Psoas muscle (tissue), 8 donors: ENCODE data around the gene FRMPD4. TPM values are rescaled to one million over a fixed set of nuclear protein-coding genes. Genes with fewer than 3 reads are reported as not detected.

Experiments used
- ATAC-seq, 4 donors: fragments of 200-7000 bp; cut with Tn5 transposase; one replicate each; pipeline ENCODE4 v1.9.1; 2020; ENCODE audit warnings: moderate library complexity in 3 of 4, mild to moderate bottlenecking in 2 of 4
- DNase-seq, 2 donors: peaks; one replicate each; pipeline ENCODE4 v3.0.0-alpha.2; 2020
- H3K27ac ChIP-seq: fragments of 200-600 bp; one replicate; pipeline ENCODE4 v1.8.0; 2022
- H3K27me3 ChIP-seq, 3 donors: fragments of 200-600 bp in 1 of 3; one replicate each; pipeline versions ENCODE4 v1.6.1 to v1.8.0; 2013 to 2022; ENCODE audit warnings: low read length in 2 of 3, mild to moderate bottlenecking in 2 of 3, moderate library complexity in 1 of 3; ENCODE audit not compliant: insufficient read depth in 3 of 3
- H3K36me3 ChIP-seq, 2 donors: fragments of 200-600 bp in 1 of 2; one replicate each; pipeline versions ENCODE4 v1.6.1 to v1.8.0; 2013 to 2022; ENCODE audit warnings: low read depth in 1 of 2, mild to moderate bottlenecking in 1 of 2, moderate library complexity in 1 of 2; ENCODE audit not compliant: insufficient read depth in 1 of 2
- H3K4me1 ChIP-seq: fragments of 200-600 bp; one replicate; pipeline ENCODE4 v1.8.0; 2022
- H3K4me3 ChIP-seq: fragments of 200-600 bp; one replicate; pipeline ENCODE4 v1.8.0; 2022; ENCODE audit warnings: mild to moderate bottlenecking
- H3K9me3 ChIP-seq: fragments of 200-600 bp; one replicate; pipeline ENCODE4 v1.8.0; 2022
- WGBS, 3 donors: extraction: QIAGEN DNeasy Blood & Tissue Kit; methylation state at CpG; one replicate each; pipeline versions ENCODE4 v1.1.6 to v1.1.7; 2013; 5-methylcytosine and 5-hydroxymethylcytosine counted together
- intact Hi-C, 2 donors: fragments of 100-400 bp; cut with DNase I; formaldehyde crosslinking; loops; one replicate each; pipeline versions ENCODE4 v1.11.0 to v1.14.2; 2022
- polyA plus RNA-seq, 3 donors: library from polyadenylated mRNA; stranded (reverse); fragments of 200-250 nt; gene quantifications; one replicate each; pipeline ENCODE4 v1.2.3, GENCODE V29; 2013
- total RNA-seq, 4 donors: library from RNA; stranded (reverse); fragmentation: NEBNext Ultra II Directional in 2 of 4; extraction: Animal tissue kit (Norgen Biotek cat#: 25700) in 2 of 4; gene quantifications; one replicate each; pipeline versions ENCODE4 v1.2.1 to v1.2.4, GENCODE V29; 2021 to 2023
- TF ChIP-seq, protein P1 (sequence below): fragments of 200-600 bp; IDR thresholded peaks from one replicate; pipeline ENCODE4 v1.8.0; 2022; ENCODE audit warnings: antibody characterized with exemption
- donor health status: healthy with polysubstance abuse.
- donor health status: DM: no; HTN: no; CAD: no; lungs with moderate emphysema.
- donor health status: Bipolar disorder and iron deficiency.
- donor health status: healthy.
- donor health status: DM: yes; HTN: yes; CAD: no.
- donor health status: DM: no; HTN: no; CAD: no.
- donor health status: DM: no; HTN: no; CAD: no.
- donor health status: DM: yes; HTN: yes; CAD: no.

Gene FRMPD4
- total and polyA plus RNA-seq, 7 donors, result 0.01 to 0.79 (median 0.06) TPM; not detected in 1

DNA sequence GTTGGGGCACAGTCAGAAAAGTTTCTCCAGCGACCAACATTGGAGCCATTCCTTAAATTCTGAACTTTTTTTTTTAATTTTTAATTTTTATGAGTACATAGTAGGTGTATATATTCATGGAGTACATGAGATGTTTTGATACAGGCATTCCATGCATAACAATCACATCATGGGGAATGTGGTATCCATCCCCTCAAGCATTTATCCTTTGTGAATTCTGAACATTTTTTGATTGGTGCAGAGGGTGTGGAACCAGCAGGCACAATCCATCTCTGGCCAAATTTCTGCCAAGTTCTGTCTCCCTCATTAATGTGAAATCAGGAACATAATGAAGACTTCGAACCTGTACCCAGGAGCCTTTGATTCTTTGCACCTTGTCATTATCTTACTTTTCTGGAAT lies 267.0 kb downstream of the FRMPD4 start:
- H3K4me3 ChIP-seq, result no peak overlapping the region
- 62 to 85% (median 75%) methylated on average over 2 of the region's 2 CpGs for WGBS, 3 donors
- intact Hi-C loops, result no loop called here
- no peak overlapping the region for H3K27ac ChIP-seq
- TF ChIP-seq, protein P1, sequence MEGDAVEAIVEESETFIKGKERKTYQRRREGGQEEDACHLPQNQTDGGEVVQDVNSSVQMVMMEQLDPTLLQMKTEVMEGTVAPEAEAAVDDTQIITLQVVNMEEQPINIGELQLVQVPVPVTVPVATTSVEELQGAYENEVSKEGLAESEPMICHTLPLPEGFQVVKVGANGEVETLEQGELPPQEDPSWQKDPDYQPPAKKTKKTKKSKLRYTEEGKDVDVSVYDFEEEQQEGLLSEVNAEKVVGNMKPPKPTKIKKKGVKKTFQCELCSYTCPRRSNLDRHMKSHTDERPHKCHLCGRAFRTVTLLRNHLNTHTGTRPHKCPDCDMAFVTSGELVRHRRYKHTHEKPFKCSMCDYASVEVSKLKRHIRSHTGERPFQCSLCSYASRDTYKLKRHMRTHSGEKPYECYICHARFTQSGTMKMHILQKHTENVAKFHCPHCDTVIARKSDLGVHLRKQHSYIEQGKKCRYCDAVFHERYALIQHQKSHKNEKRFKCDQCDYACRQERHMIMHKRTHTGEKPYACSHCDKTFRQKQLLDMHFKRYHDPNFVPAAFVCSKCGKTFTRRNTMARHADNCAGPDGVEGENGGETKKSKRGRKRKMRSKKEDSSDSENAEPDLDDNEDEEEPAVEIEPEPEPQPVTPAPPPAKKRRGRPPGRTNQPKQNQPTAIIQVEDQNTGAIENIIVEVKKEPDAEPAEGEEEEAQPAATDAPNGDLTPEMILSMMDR, result no peak
- H3K36me3 ChIP-seq, result no peaks in the 10 kb centered on the region
- no peaks in the 10 kb centered on the region for H3K4me1 ChIP-seq
- H3K27me3 ChIP-seq, result no peaks in the 10 kb centered on the region
- ATAC-seq, result no peak
- DNase-seq, result no peak
- H3K9me3 ChIP-seq, result no peaks in the 10 kb centered on the region

DNA sequence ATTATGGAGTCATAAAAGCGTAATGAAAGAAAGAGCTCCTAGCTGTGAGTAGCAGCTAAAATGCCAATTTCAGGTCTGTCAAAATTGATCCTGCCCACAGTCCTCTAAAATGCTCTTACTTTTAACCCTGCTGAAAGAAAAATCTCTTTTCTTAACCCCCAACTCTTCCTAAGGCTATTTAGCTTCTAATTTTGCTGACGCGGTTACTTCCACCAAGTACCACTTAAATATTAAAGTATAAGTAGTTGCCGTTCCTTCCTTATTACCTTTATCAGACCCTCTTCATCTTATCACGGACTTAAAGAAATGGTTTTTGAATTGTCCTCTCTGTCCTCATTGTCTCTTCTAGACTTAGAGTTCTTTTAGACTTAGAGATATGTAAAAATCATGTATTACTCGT lies 272.2 kb downstream of the FRMPD4 start:
- no peak overlapping the region for H3K27ac ChIP-seq
- DNase-seq, result no peak
- H3K36me3 ChIP-seq, result no peaks in the 10 kb centered on the region
- ATAC-seq, result no peak
- WGBS, 3 donors, result 64 to 85% (median 69%) methylated on average over 6 of the region's 6 CpGs
- intact Hi-C loops, result no loop called here
- H3K27me3 ChIP-seq, result peaks cover 0 to 3% (median 0%) of the 10 kb centered on the region in 3 donors
- TF ChIP-seq, protein P1, result no peak
- H3K4me3 ChIP-seq, result no peak overlapping the region
- no peaks in the 10 kb centered on the region for H3K4me1 ChIP-seq
- H3K9me3 ChIP-seq, result no peaks in the 10 kb centered on the region

DNA sequence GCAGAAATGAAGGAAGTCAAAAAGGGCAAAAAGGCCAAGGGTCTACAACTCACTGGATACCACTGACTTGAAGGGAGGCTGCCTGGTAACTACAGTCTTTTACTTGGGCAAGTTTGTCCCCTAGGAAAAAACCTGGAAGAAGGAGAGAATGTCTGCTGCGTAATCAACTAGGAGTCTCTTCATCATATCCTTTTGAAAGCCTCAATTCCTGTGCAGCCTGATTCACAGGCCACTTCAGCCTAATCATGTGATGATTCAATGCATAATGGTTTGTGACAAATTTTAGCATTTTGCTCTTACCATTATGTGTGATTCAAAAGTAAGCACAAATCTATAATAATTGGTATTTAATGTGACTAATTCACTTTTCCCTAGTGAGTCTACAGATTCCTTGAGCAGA lies 273.6 kb downstream of the FRMPD4 start:
- Histone ChIP-seq H3K36me3 (no peaks in the 10 kb centered on the region), H3K27ac (no peak overlapping the region), H3K9me3 (no peaks in the 10 kb centered on the region), H3K4me1 (no peaks in the 10 kb centered on the region), H3K27me3 (peaks cover 0 to 7% (median 0%) of the 10 kb centered on the region in 3 donors), H3K4me3 (no peak overlapping the region)
- ATAC-seq (no peak), DNase-seq (no peak)
- WGBS, 3 donors, result 83 to 92% (median 83%) methylated on average over 1 of the region's 1 CpG
- TF ChIP-seq, protein P1, result no peak
- intact Hi-C loops, result no loop called here

DNA sequence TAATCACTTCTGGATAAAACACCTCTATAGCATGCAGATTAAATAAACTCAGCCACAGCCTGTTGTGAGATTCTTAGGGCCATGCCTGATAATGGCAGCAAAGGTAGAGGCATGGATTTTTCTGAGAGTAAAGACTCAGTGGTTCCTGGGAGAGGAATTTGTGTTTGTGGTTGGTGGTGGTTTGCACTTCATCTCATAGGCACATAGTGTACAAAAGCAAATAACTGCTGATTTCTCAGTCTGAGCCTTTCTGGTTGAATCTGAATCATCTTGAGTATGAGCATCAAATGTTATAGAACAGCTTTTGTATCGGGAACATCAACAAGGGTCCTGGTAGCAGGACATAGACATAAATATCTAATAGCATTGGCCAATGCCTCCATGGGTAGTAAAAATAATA lies 274.3 kb downstream of the FRMPD4 start:
- H3K4me3 ChIP-seq, result no peak overlapping the region
- 89 to 100% (median 93%) methylated on average over 1 of the region's 1 CpG for WGBS, 3 donors

DNA sequence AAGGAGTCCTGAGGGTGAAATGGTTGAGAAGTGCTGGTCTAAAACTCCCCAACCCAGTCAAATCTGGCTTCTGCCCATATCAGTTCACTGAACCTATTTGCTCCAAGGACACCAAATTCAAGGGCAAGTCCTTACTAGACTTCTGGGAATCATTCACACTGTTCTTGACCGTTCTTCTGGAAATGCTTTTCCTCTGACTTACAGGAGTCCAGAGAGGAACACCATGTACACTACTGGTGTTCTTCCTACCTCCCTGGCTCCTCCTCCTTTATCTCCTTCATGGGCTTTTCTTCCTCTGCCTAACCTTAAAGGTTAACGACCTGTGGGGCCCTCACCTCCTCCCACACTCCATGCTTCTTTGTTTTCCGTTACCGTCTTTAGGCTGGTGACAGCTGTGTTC lies 281.3 kb downstream of the FRMPD4 start:
- H3K27me3 ChIP-seq, result peaks cover 0 to 4% (median 0%) of the 10 kb centered on the region in 3 donors
- intact Hi-C loops, result no loop called here
- ATAC-seq, result no peak
- DNase-seq, result no peak
- H3K4me3 ChIP-seq, result no peak overlapping the region
- 70 to 78% (median 76%) methylated on average over 4 of the region's 4 CpGs for WGBS, 3 donors
- no peaks in the 10 kb centered on the region for H3K9me3 ChIP-seq
- no peak overlapping the region for H3K27ac ChIP-seq
- TF ChIP-seq, protein P1, result no peak
- H3K36me3 ChIP-seq, result no peaks in the 10 kb centered on the region
- H3K4me1 ChIP-seq, result no peaks in the 10 kb centered on the region

More for the DNA sequence above, 274.3 kb downstream of the FRMPD4 start:
- no peaks in the 10 kb centered on the region for H3K9me3 ChIP-seq
- H3K27ac ChIP-seq, result no peak overlapping the region
- TF ChIP-seq, protein P1, result no peak
- H3K27me3 ChIP-seq, result peaks cover 0 to 7% (median 0%) of the 10 kb centered on the region in 3 donors
- ATAC-seq (no peak), DNase-seq (no peak)
- no peaks in the 10 kb centered on the region for H3K36me3 ChIP-seq
- intact Hi-C loops, result no loop called here
- no peaks in the 10 kb centered on the region for H3K4me1 ChIP-seq
